ENCODE measurements around the gene PPP6R3. TPM values are rescaled to one million over a fixed set of nuclear protein-coding genes. Genes with fewer than 3 reads are reported as not detected.
"Not testable (repeated sequence)": the region's sequence is repeated elsewhere in the genome, so short reads cannot be mapped to it uniquely, and the experiment has no call there.

The PPP6R3 gene
- total RNA-seq, 4 donors from 2014 or later, result 90.7 to 253 (median 164) TPM

DNA sequence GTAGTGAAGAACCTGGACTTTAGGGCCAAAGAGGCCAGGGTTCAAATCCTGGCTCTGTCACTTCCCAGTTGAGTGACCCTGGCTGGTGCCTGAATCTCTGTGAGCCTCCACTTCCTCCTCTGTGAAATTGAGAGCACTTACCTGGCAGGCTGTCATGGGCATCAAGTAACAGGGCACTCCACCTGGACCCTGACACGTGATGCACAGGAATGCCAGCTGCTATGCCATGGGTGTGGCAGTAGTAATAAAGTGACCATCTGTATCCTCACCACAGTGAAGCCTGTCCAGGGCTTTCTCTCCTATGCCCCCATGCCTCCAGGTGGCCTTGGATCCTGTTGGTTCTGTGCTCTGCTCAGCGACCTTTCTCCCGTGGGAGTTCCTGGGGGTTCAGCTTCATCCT lies 29.8 kb upstream of the PPP6R3 start:
- no peaks in the 10 kb centered on the region for H3K4me1 ChIP-seq
- no peaks in the 10 kb centered on the region for H3K27me3 ChIP-seq
- TF ChIP-seq, protein P1, sequence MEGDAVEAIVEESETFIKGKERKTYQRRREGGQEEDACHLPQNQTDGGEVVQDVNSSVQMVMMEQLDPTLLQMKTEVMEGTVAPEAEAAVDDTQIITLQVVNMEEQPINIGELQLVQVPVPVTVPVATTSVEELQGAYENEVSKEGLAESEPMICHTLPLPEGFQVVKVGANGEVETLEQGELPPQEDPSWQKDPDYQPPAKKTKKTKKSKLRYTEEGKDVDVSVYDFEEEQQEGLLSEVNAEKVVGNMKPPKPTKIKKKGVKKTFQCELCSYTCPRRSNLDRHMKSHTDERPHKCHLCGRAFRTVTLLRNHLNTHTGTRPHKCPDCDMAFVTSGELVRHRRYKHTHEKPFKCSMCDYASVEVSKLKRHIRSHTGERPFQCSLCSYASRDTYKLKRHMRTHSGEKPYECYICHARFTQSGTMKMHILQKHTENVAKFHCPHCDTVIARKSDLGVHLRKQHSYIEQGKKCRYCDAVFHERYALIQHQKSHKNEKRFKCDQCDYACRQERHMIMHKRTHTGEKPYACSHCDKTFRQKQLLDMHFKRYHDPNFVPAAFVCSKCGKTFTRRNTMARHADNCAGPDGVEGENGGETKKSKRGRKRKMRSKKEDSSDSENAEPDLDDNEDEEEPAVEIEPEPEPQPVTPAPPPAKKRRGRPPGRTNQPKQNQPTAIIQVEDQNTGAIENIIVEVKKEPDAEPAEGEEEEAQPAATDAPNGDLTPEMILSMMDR (IDR thresholded peaks at IDR 0.05), result no peak
- TF ChIP-seq POLR2A (IDR thresholded peaks at IDR 0.05), result no peak
- no peak overlapping the region for H3K4me3 ChIP-seq
- no peaks in the 10 kb centered on the region for H3K36me3 ChIP-seq
- no peak overlapping the region for H3K27ac ChIP-seq
- H3K9me3 ChIP-seq, result peaks cover 0 to 5% of the 10 kb centered on the region in 2 donors
- intact Hi-C loops (cut with DNase I; ENCODE audit: low total_unique reads), result no loop called here
- no peak for DNase-seq

DNA sequence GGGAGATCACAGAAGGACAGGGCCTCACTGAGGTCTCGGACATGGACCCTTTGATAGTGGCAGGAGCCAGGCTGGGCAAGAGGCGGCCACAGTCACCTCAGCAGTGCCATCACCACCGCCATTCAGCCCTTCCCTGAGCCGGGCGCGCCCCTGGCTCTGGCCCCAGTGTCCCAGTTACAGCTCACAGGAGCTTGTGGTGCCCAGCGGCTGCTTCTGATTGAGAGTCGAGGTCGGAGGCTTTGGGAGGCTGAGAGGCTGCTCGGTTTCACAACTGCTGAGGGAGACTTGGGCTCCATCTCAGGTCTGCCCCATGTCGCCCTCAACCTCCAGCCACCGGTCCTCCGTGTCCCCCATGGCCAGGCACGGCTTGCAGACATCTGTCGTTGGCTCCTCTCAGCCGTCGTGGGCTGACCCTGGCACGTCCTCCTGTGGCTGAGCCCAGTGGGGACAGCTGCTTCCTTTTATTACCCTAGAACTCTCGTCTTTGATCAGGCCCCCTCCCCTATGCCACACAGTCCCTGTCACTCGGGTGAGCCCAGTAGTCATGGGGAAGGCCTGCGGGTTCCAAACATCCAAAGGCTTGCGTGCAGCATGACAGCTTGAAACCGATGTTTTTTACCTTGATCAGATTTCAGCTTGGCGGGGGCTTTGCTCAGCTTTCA lies 28.4 kb upstream of the PPP6R3 start:
- intact Hi-C loops (cut with DNase I; ENCODE audit: low total_unique reads), result no loop called here
- H3K27me3 ChIP-seq, result no peaks in the 10 kb centered on the region
- TF ChIP-seq, protein P1 (IDR thresholded peaks at IDR 0.05), result no peak
- no peak for TF ChIP-seq POLR2A (IDR thresholded peaks at IDR 0.05)
- H3K27ac ChIP-seq, result no peak overlapping the region
- H3K4me3 ChIP-seq, result no peak overlapping the region
- no peaks in the 10 kb centered on the region for H3K4me1 ChIP-seq
- H3K36me3 ChIP-seq, result no peaks in the 10 kb centered on the region
- DNase-seq, result no peak
- H3K9me3 ChIP-seq, result peaks cover 0 to 5% of the 10 kb centered on the region in 2 donors

DNA sequence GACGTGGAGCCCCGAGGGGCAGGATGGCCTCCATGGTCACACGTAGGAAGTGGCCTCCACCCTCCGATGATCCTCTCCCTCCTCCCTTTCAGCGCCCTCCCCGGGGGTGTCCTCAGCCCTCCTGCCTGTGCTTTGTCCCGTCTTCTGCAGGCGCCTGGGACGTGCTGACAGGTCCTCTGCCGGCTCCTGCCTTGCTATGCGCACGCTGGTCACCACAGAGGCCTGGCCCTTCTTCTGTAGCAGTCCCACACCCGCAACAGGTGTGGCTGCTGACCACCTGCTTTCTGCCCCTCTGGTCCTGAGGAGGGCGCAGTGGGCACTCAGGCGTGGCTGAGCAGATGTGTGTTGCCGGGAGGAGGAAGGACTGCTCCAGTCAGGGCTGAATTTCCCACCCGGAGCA lies 27.7 kb upstream of the PPP6R3 start:
- TF ChIP-seq, protein P1 (IDR thresholded peaks at IDR 0.05), result no peak
- TF ChIP-seq POLR2A (IDR thresholded peaks at IDR 0.05), result no peak
- Histone ChIP-seq H3K27me3 (no peaks in the 10 kb centered on the region), H3K27ac (no peak overlapping the region), H3K4me1 (no peaks in the 10 kb centered on the region), H3K36me3 (no peaks in the 10 kb centered on the region), H3K9me3 (peaks cover 0 to 5% of the 10 kb centered on the region in 2 donors), H3K4me3 (no peak overlapping the region)
- DNase-seq, result no peak
- intact Hi-C loops (cut with DNase I; ENCODE audit: low total_unique reads), result no loop called here

DNA sequence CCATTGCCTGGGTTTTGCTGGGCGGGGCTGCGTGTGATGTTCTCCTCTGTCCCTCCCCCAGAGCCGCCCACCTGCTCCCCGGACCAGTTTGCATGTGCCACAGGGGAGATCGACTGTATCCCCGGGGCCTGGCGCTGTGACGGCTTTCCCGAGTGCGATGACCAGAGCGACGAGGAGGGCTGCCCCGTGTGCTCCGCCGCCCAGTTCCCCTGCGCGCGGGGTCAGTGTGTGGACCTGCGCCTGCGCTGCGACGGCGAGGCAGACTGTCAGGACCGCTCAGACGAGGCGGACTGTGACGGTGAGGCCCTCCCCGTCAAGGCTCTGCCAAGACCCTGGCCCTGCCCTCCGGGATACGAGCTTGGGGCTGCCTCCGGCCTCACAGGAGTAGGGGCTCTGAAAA lies 27.0 kb upstream of the PPP6R3 start:
- no peaks in the 10 kb centered on the region for H3K27me3 ChIP-seq
- TF ChIP-seq, protein P1 (IDR thresholded peaks at IDR 0.05), result no peak
- TF ChIP-seq POLR2A (IDR thresholded peaks at IDR 0.05), result no peak
- DNase-seq, result no peak
- H3K27ac ChIP-seq, result no peak overlapping the region
- H3K4me1 ChIP-seq, result no peaks in the 10 kb centered on the region
- no peaks in the 10 kb centered on the region for H3K36me3 ChIP-seq
- peaks cover 0 to 5% of the 10 kb centered on the region in 2 donors for H3K9me3 ChIP-seq
- no peak overlapping the region for H3K4me3 ChIP-seq
- intact Hi-C loops (cut with DNase I; ENCODE audit: low total_unique reads), result no loop called here

DNA sequence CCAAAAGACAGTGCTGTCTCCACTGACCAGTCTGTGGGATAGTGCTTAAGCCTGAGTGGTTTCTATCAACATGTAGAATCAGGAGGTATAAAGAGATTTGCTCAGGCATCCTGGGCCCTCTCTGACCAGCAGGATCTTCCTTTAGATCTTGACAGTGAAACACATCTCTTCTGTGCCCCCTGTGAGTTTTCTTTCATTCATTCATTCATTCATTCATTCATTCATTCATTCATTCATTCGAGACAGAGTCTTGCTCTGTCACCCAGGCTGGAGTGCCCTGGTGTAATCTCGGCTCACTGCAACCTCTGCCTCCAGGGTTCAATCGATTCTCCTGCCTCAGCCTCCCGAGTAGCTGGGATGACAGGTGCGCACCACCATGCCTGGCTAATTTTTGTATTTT lies 26.4 kb upstream of the PPP6R3 start:
- H3K4me1 ChIP-seq; H3K9me3 ChIP-seq; intact Hi-C loops (cut with DNase I; ENCODE audit: low total_unique reads); DNase-seq; H3K36me3 ChIP-seq; H3K4me3 ChIP-seq; H3K27me3 ChIP-seq; H3K27ac ChIP-seq: not testable (repeated sequence)

All from uterus (tissue), 4 donors.